ENCODE measurements around the gene PWP1. TPM values are rescaled to one million over a fixed set of nuclear protein-coding genes. Genes with fewer than 3 reads are reported as not detected.

Gene PWP1
- 28.2 and 35.8 TPM in 2 replicates for total RNA-seq
- long read RNA-seq, transcript PWP1-201 (15 exons, 2,621 nt), result major isoform, 32 of 44 reads
- long read RNA-seq, partial matches to known transcripts, result 7 of 44 reads
- long read RNA-seq, other reads (novel, unspliced or antisense), result 5 of 44 reads

DNA sequence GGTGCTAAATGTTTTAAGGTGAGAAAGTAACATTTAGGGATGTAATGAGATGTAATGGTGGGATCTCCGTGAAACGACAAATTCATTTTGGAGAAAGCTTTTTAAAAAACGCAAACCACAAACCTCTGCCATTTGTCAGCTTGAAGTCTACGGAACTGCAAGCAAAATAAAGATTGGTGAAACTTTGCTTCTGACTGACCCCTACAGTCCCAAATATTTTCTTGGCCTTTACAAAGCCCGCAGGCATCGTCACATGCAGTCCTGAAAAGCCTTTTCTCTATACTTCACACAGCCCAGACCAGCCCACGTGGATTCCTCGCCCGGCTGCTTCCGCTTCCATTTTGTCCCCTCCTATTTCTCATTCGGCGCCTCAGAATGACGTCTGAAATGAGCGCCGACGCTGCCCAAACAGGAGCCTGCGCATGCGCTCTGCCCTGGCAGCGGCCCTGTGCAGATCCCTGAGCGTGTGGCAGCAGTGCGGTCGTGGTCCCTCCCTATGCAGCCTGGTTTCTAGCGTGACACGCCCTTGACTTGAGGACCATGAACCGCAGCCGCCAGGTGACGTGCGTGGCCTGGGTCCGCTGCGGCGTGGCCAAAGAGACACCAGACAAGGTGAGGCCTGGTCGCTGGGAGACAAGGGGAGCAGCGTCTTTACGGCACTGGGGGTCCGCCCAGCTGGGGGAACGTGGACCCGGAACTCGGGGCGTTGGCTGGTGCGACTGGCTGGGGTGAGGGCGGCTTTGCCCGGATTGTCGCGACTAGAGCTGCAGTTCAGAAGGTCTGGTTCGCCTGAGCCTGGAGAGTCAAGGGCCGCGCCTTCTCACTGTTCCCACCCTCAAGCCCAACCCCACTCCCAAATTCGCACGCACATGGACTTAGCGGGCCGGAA, at the start of gene PWP1:
Gene PWP1, plus strand, starts transcription at position 440 of the 889 bp plus-strand sequence. Its CDS starts 101 bp downstream, at position 541.
- no peaks in the 10 kb centered on the region for H3K27me3 Mint-ChIP-seq
- peaks cover 11% of the 10 kb centered on the region for H3K36me3 Mint-ChIP-seq (ENCODE audit: insufficient read depth)
- TF ChIP-seq, protein P1, sequence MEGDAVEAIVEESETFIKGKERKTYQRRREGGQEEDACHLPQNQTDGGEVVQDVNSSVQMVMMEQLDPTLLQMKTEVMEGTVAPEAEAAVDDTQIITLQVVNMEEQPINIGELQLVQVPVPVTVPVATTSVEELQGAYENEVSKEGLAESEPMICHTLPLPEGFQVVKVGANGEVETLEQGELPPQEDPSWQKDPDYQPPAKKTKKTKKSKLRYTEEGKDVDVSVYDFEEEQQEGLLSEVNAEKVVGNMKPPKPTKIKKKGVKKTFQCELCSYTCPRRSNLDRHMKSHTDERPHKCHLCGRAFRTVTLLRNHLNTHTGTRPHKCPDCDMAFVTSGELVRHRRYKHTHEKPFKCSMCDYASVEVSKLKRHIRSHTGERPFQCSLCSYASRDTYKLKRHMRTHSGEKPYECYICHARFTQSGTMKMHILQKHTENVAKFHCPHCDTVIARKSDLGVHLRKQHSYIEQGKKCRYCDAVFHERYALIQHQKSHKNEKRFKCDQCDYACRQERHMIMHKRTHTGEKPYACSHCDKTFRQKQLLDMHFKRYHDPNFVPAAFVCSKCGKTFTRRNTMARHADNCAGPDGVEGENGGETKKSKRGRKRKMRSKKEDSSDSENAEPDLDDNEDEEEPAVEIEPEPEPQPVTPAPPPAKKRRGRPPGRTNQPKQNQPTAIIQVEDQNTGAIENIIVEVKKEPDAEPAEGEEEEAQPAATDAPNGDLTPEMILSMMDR (IDR thresholded peaks at IDR 0.05; ENCODE audit: unreplicated experiment), result no peak
- peak within 1 kb of the TSS; percentile 99 for H3K27ac Mint-ChIP-seq
- peaks cover 20% of the 10 kb centered on the region for H3K4me1 Mint-ChIP-seq (ENCODE audit: low read depth)
- no peaks in the 10 kb centered on the region for H3K9me3 Mint-ChIP-seq (ENCODE audit: low read depth)
- H3K4me3 Mint-ChIP-seq (ENCODE audit: low read depth), result peak within 1 kb of the TSS; percentile 98
- peak; percentile 92 for DNase-seq (ENCODE audit: low spot score, unreplicated experiment)

DNA sequence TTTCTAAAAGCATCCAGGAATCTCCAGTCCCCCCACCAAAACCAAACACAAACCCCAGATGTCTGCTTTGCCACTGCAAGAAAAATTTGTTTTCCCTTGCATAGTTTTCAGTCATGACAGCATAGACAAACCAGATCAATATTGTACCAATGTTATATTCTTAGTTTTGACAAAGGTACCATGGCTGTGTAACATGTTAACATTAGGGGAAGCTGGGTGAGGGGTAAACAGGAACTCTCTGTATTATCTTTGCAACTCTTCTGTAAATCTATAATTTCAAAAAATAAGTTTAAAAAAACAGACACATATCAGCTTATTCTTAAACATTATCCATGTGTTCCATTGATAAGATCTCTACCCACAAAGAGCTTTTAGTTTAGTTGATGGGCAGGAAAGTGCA, 44.4 kb upstream of the PWP1 start:
- Mint-ChIP-seq H3K27me3 (peaks cover 12% of the 10 kb centered on the region), H3K36me3 (ENCODE audit: insufficient read depth) (no peaks in the 10 kb centered on the region), H3K4me3 (ENCODE audit: low read depth) (no peak overlapping the region), H3K9me3 (ENCODE audit: low read depth) (no peaks in the 10 kb centered on the region), H3K4me1 (ENCODE audit: low read depth) (peaks cover 2% of the 10 kb centered on the region), H3K27ac (no peak overlapping the region)
- TF ChIP-seq, protein P1 (IDR thresholded peaks at IDR 0.05; ENCODE audit: unreplicated experiment), result no peak
- no peak for DNase-seq (ENCODE audit: low spot score, unreplicated experiment)

DNA sequence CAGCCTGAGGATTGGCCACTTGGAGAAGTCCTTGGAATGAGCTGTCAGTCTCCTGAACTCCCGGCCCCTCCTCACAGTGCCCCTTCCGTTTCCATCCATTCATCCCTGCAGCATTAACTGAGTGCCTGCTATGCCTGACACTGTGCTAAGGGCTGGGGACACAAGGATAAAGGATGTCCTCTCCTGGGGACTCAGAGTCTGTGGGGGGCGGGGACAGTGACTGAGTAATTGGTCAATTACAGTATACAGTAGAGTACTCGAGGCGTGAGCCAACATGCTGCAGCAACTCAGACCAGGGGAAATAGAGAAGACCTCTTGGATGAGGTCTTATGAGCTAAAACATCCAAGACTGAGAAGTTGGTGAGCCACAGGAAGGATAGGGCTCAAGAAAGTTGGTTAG, 43.4 kb upstream of the PWP1 start:
- no peak for DNase-seq (ENCODE audit: low spot score, unreplicated experiment)
- no peak overlapping the region for H3K27ac Mint-ChIP-seq
- no peaks in the 10 kb centered on the region for H3K36me3 Mint-ChIP-seq (ENCODE audit: insufficient read depth)
- no peak overlapping the region for H3K4me3 Mint-ChIP-seq (ENCODE audit: low read depth)
- peaks cover 2% of the 10 kb centered on the region for H3K4me1 Mint-ChIP-seq (ENCODE audit: low read depth)
- peaks cover 15% of the 10 kb centered on the region for H3K27me3 Mint-ChIP-seq
- H3K9me3 Mint-ChIP-seq (ENCODE audit: low read depth), result no peaks in the 10 kb centered on the region
- TF ChIP-seq, protein P1 (IDR thresholded peaks at IDR 0.05; ENCODE audit: unreplicated experiment), result no peak

DNA sequence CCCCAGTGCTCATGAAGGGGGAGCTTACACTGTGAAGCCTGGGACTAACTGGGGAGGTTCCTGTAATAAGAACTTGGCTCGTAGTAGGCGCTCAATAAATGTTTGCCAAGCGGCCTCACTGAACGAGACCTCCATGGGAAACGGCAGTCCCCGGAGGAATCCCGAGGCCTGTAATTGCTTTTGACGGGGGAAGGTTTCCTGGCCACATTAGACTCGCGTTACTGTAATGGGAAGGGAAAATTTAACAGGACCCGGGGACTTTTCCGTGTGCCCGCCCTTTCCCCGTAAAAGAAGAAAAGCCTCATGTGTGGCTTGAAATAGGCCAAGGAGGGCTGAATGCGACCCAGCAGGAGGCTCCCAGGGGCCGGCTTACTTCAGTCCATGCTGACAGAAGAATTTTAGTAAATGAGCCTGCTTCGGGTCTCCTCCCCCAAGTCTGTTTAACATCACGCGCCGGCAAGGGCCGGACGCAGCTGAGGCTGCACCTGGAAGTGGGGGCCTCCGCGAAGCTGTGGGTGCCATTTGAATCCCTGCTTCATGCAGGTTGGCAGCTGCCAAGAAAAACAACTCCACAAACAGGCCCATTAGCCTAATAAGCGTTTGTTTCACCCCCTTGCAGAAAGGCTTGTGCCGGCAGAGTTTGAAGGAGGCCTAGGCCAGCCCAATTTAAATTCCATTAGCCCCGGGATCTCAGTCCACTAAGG, 39.8 kb upstream of the PWP1 start:
- TF ChIP-seq, protein P1 (IDR thresholded peaks at IDR 0.05; ENCODE audit: unreplicated experiment), result no peak
- no peaks in the 10 kb centered on the region for H3K36me3 Mint-ChIP-seq (ENCODE audit: insufficient read depth)
- H3K27me3 Mint-ChIP-seq, result peaks cover 10% of the 10 kb centered on the region
- peaks cover 2% of the 10 kb centered on the region for H3K4me1 Mint-ChIP-seq (ENCODE audit: low read depth)
- H3K4me3 Mint-ChIP-seq (ENCODE audit: low read depth), result no peak overlapping the region
- H3K9me3 Mint-ChIP-seq (ENCODE audit: low read depth), result no peaks in the 10 kb centered on the region
- no peak overlapping the region for H3K27ac Mint-ChIP-seq
- no peak for DNase-seq (ENCODE audit: low spot score, unreplicated experiment)

DNA sequence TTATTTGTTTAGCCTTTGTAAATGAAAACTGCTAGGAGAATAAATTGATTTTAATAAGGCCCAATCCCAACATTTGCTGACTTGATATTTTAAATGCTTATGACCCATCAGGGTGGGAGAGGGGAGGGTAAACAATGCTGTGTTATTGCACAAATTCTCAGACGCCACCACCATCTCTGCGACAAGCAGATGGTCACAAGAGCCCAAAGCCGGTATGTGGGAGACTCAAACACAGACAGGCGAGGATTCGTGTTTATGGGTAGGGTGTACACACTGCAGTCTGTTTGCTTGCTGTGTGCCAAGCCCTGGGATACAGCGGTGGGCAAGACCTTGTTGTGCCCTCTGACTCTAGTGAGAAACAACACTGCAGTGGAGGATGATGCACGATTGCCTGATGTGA, 39.2 kb upstream of the PWP1 start:
- H3K9me3 Mint-ChIP-seq (ENCODE audit: low read depth), result no peaks in the 10 kb centered on the region
- TF ChIP-seq, protein P1 (IDR thresholded peaks at IDR 0.05; ENCODE audit: unreplicated experiment), result no peak
- DNase-seq (ENCODE audit: low spot score, unreplicated experiment), result no peak
- H3K27ac Mint-ChIP-seq, result no peak overlapping the region
- H3K36me3 Mint-ChIP-seq (ENCODE audit: insufficient read depth), result no peaks in the 10 kb centered on the region
- H3K4me3 Mint-ChIP-seq (ENCODE audit: low read depth), result no peak overlapping the region
- peaks cover 10% of the 10 kb centered on the region for H3K27me3 Mint-ChIP-seq
- H3K4me1 Mint-ChIP-seq (ENCODE audit: low read depth), result peaks cover 3% of the 10 kb centered on the region

All from progenitor cell of endocrine pancreas (in vitro differentiated cells).